Activated CD8-positive, alpha-beta T cell treated with anti-CD3 and anti-CD28 coated beads for 36 hours (primary cell): ENCODE measurements around the gene ZCWPW1. TPM values are rescaled to one million over a fixed set of nuclear protein-coding genes. Genes with fewer than 3 reads are reported as not detected.

Experiments
- ATAC-seq: fragments of 200-7000 bp; cut with Tn5 transposase; one replicate; pipeline ENCODE4 v1.10.0; 2021; ENCODE audit warnings: mild to moderate bottlenecking, moderate library complexity
- CTCF ChIA-PET: fragments of 350-600 bp; sonication (Branson Sonifier 250); formaldehyde crosslinking; loops from one replicate; lab custom pipeline; 2021; ENCODE audit warnings: antibody characterized with exemption; lab: Charles Lee
- POLR2A ChIA-PET: fragments of 350-600 bp; sonication (Branson Sonifier 250); formaldehyde crosslinking; loops from one replicate; lab custom pipeline; 2021; ENCODE audit warnings: antibody characterized with exemption; lab: Charles Lee
- DNase-seq: peaks from one replicate; pipeline ENCODE4 v3.0.0-alpha.2; 2020
- H3K27ac Mint-ChIP-seq: one replicate; pipeline ENCODE4 v1.8.0; 2021; ENCODE audit warnings: mild to moderate bottlenecking, mixed read lengths
- H3K27me3 Mint-ChIP-seq: one replicate; pipeline ENCODE4 v1.8.0; 2021; ENCODE audit warnings: mixed read lengths
- H3K36me3 Mint-ChIP-seq: one replicate; pipeline ENCODE4 v1.8.0; 2021; ENCODE audit warnings: low read depth, mixed read lengths
- H3K4me1 Mint-ChIP-seq: one replicate; pipeline ENCODE4 v1.8.0; 2021; ENCODE audit warnings: low read depth, mixed read lengths
- H3K4me3 Mint-ChIP-seq: one replicate; pipeline ENCODE4 v1.8.0; 2021; ENCODE audit warnings: mild to moderate bottlenecking, moderate library complexity, mixed read lengths
- H3K9me3 Mint-ChIP-seq: one replicate; pipeline ENCODE4 v1.8.0; 2021; ENCODE audit warnings: mixed read lengths
- CTCF ChIP-seq: fragments of 200-600 bp; IDR thresholded peaks from one replicate; pipeline ENCODE4 v1.8.0; 2022; ENCODE audit warnings: antibody characterized with exemption, mild to moderate bottlenecking
- intact Hi-C: fragments of 100-400 bp; cut with micrococcal nuclease; formaldehyde crosslinking; loops from one replicate; pipeline ENCODE4 v1.10.0; 2022
- total RNA-seq, 2 experiments: library from RNA; stranded (reverse); gene quantifications; one replicate each; pipeline ENCODE4 v1.2.3, GENCODE V29; 2021

ZCWPW1 gene
- total RNA-seq, 2 experiments from 2014 or later: 2.5 to 3.6 TPM

DNA sequence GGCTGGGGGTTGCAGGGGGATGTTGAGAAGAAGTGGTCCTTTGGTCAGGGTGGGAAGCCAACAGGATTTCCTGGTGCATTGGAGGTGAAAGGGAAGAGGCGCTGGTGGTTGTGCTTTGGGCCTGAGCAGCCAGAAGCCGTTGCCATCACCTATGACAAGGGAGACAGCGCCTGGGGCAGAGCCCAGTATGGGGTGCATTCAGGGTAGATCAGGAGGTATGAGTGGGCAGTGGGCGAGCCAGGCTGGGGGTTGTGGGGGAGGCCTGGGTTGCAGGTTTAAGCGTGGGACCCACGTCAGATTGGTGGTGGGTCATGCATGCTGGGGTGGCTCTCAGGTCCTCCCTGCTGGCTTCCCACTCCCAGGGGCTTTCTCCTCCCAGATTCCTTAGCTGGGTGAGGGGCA lies 76.8 kb downstream of the ZCWPW1 start:
- Mint-ChIP-seq H3K36me3 (peaks cover 62% of the 10 kb centered on the region), H3K27ac (peak overlapping the region; percentile 84), H3K4me3 (peak overlapping the region; percentile 15), H3K4me1 (peaks cover 43% of the 10 kb centered on the region), H3K9me3 (no peaks in the 10 kb centered on the region), H3K27me3 (no peaks in the 10 kb centered on the region)
- peak; percentile 19 for ATAC-seq
- DNase-seq: peak; percentile 45
- TF ChIP-seq CTCF: no peak
- intact Hi-C loops: no loop called here
- POLR2A ChIA-PET: interaction anchor here (4.3 kb wide), 1 partner anchor 14 kb away, joined by 26 read pairs; no protein-coding TSS in a partner anchor
- CTCF ChIA-PET: interaction anchor here (1.7 kb wide), 1 partner anchor 56 kb away, joined by 6 read pairs; no protein-coding TSS in a partner anchor

Other genes with a start within 250 kb of the ZCWPW1 start
- gene PVRIG, start 208.8 kb downstream of the ZCWPW1 start, total RNA-seq: 10 to 100 TPM; 29.8 to 30.2 TPM
- not detected for gene SPDYE3, start 121.0 kb downstream of the ZCWPW1 start, total RNA-seq
- gene PILRB, start 70.6 kb downstream of the ZCWPW1 start, total RNA-seq: 10 to 100 TPM; 43.7 to 46.8 TPM
- 1 to 10 TPM; 5.8 to 6.6 TPM for gene PILRA, start 55.2 kb downstream of the ZCWPW1 start, total RNA-seq
- gene MEPCE, start 1.1 kb upstream of the ZCWPW1 start, total RNA-seq: 10 to 100 TPM; 38.3 to 38.8 TPM
- gene PPP1R35, start 7.8 kb upstream of the ZCWPW1 start, total RNA-seq: 10 to 100 TPM; 63.4 to 67.8 TPM
- gene SPACDR, start 35.6 kb upstream of the ZCWPW1 start, total RNA-seq: 1 to 10 TPM; 3.7 to 4.6 TPM
- gene TSC22D4, start 50.5 kb upstream of the ZCWPW1 start, total RNA-seq: 10 to 100 TPM; 92.6 to 94.2 TPM
- gene NYAP1, start 55.2 kb upstream of the ZCWPW1 start, total RNA-seq: under 1 TPM; 0.32 to 0.38 TPM
- 10 to 100 TPM; 45.6 to 45.8 TPM for gene AGFG2, start 110.5 kb upstream of the ZCWPW1 start, total RNA-seq
- 10 to 100 TPM in 1 of 2 experiments, 1 to 10 TPM in 1; 9.9 to 12.8 TPM for gene SAP25, start 145.2 kb upstream of the ZCWPW1 start, total RNA-seq
- 10 to 100 TPM; 77.7 to 78.7 TPM for gene LRCH4, start 157.4 kb upstream of the ZCWPW1 start, total RNA-seq
- gene FBXO24, start 157.6 kb upstream of the ZCWPW1 start, total RNA-seq: 1 to 10 TPM; 1.4 to 1.5 TPM
- 1 to 10 TPM; 3.9 to 4.6 TPM for gene PCOLCE, start 173.7 kb upstream of the ZCWPW1 start, total RNA-seq
- gene MOSPD3, start 183.8 kb upstream of the ZCWPW1 start, total RNA-seq: 10 to 100 TPM in 1 of 2 experiments, 1 to 10 TPM in 1; 9.6 to 10.5 TPM
- gene TFR2, start 212.8 kb upstream of the ZCWPW1 start, total RNA-seq: 10 to 100 TPM; 11.3 to 11.9 TPM
- gene ACTL6B, start 227.7 kb upstream of the ZCWPW1 start, total RNA-seq: not detected
- gene GNB2, start 245.0 kb upstream of the ZCWPW1 start, total RNA-seq: 100 to 1,000 TPM; 192 TPM